Testis (tissue), 3 donors: ENCODE measurements around the gene SLC4A8. TPM values are rescaled to one million over a fixed set of nuclear protein-coding genes. Genes with fewer than 3 reads are reported as not detected.

Source experiments
- DNase-seq: peaks from one replicate; pipeline ENCODE4 v3.0.0-alpha.2; 2019
- H3K27ac ChIP-seq, 2 donors: fragments of 200-600 bp; sonication (generic); one replicate each; pipeline ENCODE4 v1.5.1; 2019
- H3K27me3 ChIP-seq: fragments of 200-600 bp; sonication (generic); one replicate; pipeline ENCODE4 v1.5.1; 2019
- H3K36me3 ChIP-seq: fragments of 200-600 bp; sonication (generic); one replicate; pipeline ENCODE4 v1.5.1; 2017; ENCODE audit warnings: low read depth; ENCODE audit errors: missing control alignments
- H3K4me1 ChIP-seq: fragments of 200-600 bp; sonication (generic); one replicate; pipeline ENCODE4 v1.5.1; 2019
- H3K4me3 ChIP-seq, 2 donors: fragments of 200-600 bp; sonication (generic); one replicate each; pipeline ENCODE4 v1.5.1; 2017 to 2019
- H3K9me3 ChIP-seq: fragments of 200-600 bp; sonication (generic); one replicate; pipeline ENCODE4 v1.5.1; 2017
- CTCF ChIP-seq, 3 experiments: fragments of 450-650 bp in 2 of 3; fragments of 200-600 bp in 1 of 3; sonication (generic) in 1 of 3; IDR thresholded peaks; one replicate each; pipeline ENCODE4 v1.5.1; 2016 to 2019; ENCODE audit warnings: antibody characterized with exemption in 3 of 3, mild to moderate bottlenecking in 2 of 3, moderate library complexity in 1 of 3
- POLR2A ChIP-seq: fragments of 450-650 bp; IDR thresholded peaks from one replicate; pipeline ENCODE4 v1.6.1; 2017; ENCODE audit warnings: antibody characterized with exemption, mild to moderate bottlenecking, moderate library complexity
- WGBS, 2 donors: methylation state at CpG; one replicate each; pipeline ENCODE4 v1.1.5; 2018; 5-methylcytosine and 5-hydroxymethylcytosine counted together
- intact Hi-C: fragments of 100-400 bp; cut with DNase I; formaldehyde crosslinking; loops from one replicate; pipeline ENCODE4 v1.15.1; 2023; ENCODE audit warnings: low total_unique reads
- polyA plus RNA-seq: library from polyadenylated mRNA; stranded (reverse); fragments of 350-450 nt; fragmentation: Illumina TruSeq; extraction: RNeasy Lipid Tissue Mini Kit (QIAGEN cat#74804); gene quantifications from one replicate; pipeline ENCODE4 v1.2.3, GENCODE V29; 2014; ENCODE audit warnings: low read depth, low replicate concordance; ENCODE audit not compliant: insufficient read depth
- total RNA-seq, 2 donors: library from RNA; depleted of rRNA; stranded (reverse); fragments of >200 nt; gene quantifications; one replicate each; pipeline ENCODE4 v1.2.3, GENCODE V29; 2016

Gene SLC4A8
- total and polyA plus RNA-seq, 3 donors from 2014 or later: 52.7 to 78.6 (median 63.7) TPM

DNA sequence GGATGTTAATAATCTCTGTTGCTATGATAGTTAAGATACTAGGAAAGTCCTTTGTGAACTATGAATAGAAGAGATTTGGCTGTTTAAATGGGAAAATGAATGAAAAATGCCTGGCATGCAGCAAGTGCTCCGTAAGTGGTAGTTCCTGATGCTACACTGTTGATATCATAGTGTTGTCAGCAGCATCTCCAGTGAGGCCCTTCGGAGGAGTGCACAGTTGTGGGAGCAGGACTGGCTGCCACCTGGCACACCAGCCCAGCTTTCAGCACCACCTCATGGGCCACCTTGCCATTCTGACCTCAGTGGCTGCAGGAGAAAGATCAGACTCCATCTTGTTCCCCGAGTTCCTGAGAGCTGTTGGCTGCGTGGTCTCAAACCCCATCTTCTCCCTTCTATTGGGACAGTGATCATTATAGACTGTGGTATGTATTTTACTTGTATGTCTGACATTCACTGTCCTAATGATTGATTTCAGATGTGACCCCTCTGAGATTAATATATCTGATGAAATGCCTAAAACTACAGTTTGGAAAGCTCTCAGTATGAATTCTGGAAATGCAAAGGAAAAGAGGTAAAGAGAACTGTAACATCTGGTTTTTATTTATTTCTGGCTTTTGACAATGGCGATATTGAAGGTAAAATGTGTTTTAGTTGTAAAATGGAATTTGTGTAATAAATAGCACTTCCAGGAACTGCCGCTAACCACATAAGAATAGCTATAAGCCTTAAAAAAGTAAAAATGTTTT, 80.9 kb downstream of the SLC4A8 start:
- DNase-seq: no peak
- Histone ChIP-seq H3K9me3 (no peaks in the 10 kb centered on the region), H3K4me1 (peaks cover 12% of the 10 kb centered on the region), H3K4me3 (no peak overlapping the region), H3K27me3 (no peaks in the 10 kb centered on the region), H3K27ac (no peak overlapping the region), H3K36me3 (no peaks in the 10 kb centered on the region)
- intact Hi-C loops: no loop called here
- TF ChIP-seq POLR2A: no peak
- no peak for TF ChIP-seq CTCF (IDR thresholded peaks at IDR 0.05)
- WGBS, 2 donors: 56 to 57% methylated on average over 6 of the region's 6 CpGs

- Histone ChIP-seq H3K4me1 (peaks cover 12% of the 10 kb centered on the region), H3K36me3 (no peaks in the 10 kb centered on the region), H3K9me3 (no peaks in the 10 kb centered on the region), H3K4me3 (no peak overlapping the region), H3K27ac (no peak overlapping the region), H3K27me3 (no peaks in the 10 kb centered on the region)
- no peak for DNase-seq
- TF ChIP-seq CTCF (IDR thresholded peaks at IDR 0.05) (no peak), POLR2A (no peak)
- intact Hi-C loops: no loop called here
- WGBS, 2 donors: 90 to 92% methylated on average over 6 of the region's 6 CpGs
Observed at GRCh38 chr12:51507178-51507577, 82.5 kb downstream of the SLC4A8 start.

DNA sequence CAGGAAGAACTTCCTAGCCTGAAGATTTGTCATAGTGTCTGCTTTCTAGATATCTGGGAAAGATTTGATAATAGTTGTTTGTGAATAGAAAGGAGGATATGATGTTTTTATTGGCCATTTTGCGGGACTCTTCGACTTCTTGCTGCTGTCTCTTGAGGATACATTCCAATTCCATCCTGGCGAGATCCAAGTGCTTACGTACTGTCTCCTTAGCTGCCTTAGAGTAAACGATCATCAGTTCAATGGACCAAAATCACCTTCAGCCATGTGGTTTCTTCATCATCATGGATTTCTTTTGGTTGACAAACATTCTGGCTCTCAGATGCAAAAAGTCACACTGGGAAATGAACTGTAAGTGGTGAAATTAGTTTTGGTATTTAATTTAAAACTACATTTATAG, 83.7 kb downstream of the SLC4A8 start:
- Histone ChIP-seq H3K36me3 (no peaks in the 10 kb centered on the region), H3K9me3 (no peaks in the 10 kb centered on the region), H3K27me3 (no peaks in the 10 kb centered on the region), H3K4me1 (peaks cover 12% of the 10 kb centered on the region), H3K4me3 (no peak overlapping the region), H3K27ac (no peak overlapping the region)
- intact Hi-C loops: no loop called here
- DNase-seq: no peak
- 67 to 81% methylated on average over 5 of the region's 5 CpGs for WGBS, 2 donors
- TF ChIP-seq CTCF (IDR thresholded peaks at IDR 0.05) (no peak), POLR2A (no peak)

GRCh38 chr12:51511546-51512260, 87.1 kb downstream of the SLC4A8 start:
- no peaks in the 10 kb centered on the region for H3K36me3 ChIP-seq
- TF ChIP-seq CTCF (IDR thresholded peaks at IDR 0.05): no peak
- H3K27ac ChIP-seq: no peak overlapping the region
- no peaks in the 10 kb centered on the region for H3K27me3 ChIP-seq
- no peak overlapping the region for H3K4me3 ChIP-seq
- H3K9me3 ChIP-seq: no peaks in the 10 kb centered on the region
- intact Hi-C loops: no loop called here
- DNase-seq: no peak
- H3K4me1 ChIP-seq: no peaks in the 10 kb centered on the region
- WGBS, 2 donors: 97 to 100% methylated on average over 7 of the region's 7 CpGs
